ENCODE measurements around the gene KIF16B. TPM values are rescaled to one million over a fixed set of nuclear protein-coding genes. Genes with fewer than 3 reads are reported as not detected.

The KIF16B gene
- total RNA-seq, 1 experiment from 2014 or later = 4.6 TPM

DNA sequence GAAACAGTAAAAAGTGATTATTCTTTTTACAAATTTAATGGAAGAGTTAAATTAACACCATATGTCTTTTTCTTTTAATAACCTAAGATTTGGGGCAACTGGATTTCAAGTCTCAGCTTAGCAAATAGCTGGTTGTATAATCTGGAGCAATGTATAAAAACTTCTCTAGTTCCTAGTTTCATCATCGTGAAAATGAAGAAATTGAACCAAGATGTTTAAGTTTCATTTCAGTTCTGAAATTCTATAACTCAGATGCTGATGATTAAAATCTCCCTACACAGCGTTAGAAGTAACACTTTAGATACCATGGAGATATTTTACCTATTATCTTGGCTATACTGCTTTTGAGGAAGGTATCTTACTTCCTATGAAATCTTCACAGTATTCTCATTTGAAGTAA lies 252.0 kb downstream of the KIF16B start:
- H3K4me1 ChIP-seq (ENCODE audit: insufficient read depth, low read length, poor library complexity, severe bottlenecking) = no peaks in the 10 kb centered on the region
- intact Hi-C loops (cut with micrococcal nuclease; ENCODE audit: unreplicated experiment) = no loop called here
- no peaks in the 10 kb centered on the region for H3K9me3 ChIP-seq (ENCODE audit: low read depth, low read length, poor library complexity, severe bottlenecking)
- H3K27ac ChIP-seq (ENCODE audit: low read depth, low read length, poor library complexity, severe bottlenecking) = no peak overlapping the region
- DNase-seq (ENCODE audit: low spot score) = no peak
- POLR2A ChIA-PET (ENCODE audit: low non-redundant PET) = no interaction called here
- BruUV-seq (replicated peaks) = no TSS peak
- no peak overlapping the region for H3K4me3 ChIP-seq (ENCODE audit: low read depth, low read length, poor library complexity, severe bottlenecking)
- TF ChIP-seq EZH2 (IDR thresholded peaks at IDR 0.05; ENCODE audit: borderline replicate concordance, low read depth, low read length, poor library complexity, severe bottlenecking) = no peak
- TF ChIP-seq, protein P1, sequence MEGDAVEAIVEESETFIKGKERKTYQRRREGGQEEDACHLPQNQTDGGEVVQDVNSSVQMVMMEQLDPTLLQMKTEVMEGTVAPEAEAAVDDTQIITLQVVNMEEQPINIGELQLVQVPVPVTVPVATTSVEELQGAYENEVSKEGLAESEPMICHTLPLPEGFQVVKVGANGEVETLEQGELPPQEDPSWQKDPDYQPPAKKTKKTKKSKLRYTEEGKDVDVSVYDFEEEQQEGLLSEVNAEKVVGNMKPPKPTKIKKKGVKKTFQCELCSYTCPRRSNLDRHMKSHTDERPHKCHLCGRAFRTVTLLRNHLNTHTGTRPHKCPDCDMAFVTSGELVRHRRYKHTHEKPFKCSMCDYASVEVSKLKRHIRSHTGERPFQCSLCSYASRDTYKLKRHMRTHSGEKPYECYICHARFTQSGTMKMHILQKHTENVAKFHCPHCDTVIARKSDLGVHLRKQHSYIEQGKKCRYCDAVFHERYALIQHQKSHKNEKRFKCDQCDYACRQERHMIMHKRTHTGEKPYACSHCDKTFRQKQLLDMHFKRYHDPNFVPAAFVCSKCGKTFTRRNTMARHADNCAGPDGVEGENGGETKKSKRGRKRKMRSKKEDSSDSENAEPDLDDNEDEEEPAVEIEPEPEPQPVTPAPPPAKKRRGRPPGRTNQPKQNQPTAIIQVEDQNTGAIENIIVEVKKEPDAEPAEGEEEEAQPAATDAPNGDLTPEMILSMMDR (conservative IDR thresholded peaks at IDR 0.05; ENCODE audit: low read depth, low read length) = no peak
- CTCF ChIA-PET = no interaction called here
- no peaks in the 10 kb centered on the region for H3K36me3 ChIP-seq (ENCODE audit: insufficient read depth, low read length, poor library complexity, severe bottlenecking)
- no peaks in the 10 kb centered on the region for H3K27me3 ChIP-seq (replicated peaks; ENCODE audit: insufficient read depth, low read depth, low read length, poor library complexity)

DNA sequence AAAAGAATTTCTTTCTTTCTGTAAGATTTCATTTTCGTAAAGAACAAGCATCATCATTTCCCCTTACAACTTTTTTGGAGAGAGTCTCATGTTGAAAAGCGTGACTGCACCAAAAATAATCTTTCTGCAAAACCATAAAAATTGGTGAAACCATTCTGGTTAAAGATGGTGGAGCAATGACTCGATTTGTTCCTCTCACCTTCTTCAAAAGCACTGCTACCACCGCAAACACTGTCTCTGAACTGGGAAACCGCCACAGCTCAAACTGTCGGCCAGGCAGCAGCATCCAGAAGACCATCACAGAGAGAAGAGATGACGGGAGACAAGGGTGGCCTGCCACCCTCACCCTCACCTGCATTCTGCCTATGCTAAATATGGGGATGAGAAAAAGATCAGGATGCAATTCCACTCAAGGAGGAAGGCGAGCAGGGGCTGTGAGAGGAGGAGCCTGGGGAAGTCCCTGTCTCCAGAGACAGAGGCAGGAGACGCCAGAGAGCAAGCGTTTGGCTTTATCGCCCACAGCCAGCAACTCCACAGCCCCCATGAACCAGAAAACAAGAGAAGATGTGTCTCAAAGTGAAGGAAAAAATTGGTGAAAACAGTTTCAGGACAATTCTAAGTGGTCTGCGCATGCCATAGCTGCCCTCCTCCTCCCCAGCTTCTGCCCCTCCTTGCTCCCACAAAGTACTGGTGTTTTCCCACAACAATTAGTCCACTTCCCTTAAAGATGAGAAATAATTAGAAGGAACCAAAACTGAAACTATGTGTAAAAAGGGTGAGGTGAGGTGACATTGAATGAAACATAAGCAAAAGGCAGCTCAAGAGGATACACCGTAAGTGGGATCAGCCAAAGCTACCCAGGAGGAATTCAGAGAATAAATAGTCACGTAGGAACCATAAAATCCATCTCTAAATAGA lies 255.5 kb downstream of the KIF16B start:
- intact Hi-C loops (cut with micrococcal nuclease; ENCODE audit: unreplicated experiment) = no loop called here
- TF ChIP-seq, protein P1 (conservative IDR thresholded peaks at IDR 0.05; ENCODE audit: low read depth, low read length) = no peak
- no peak for TF ChIP-seq EZH2 (IDR thresholded peaks at IDR 0.05; ENCODE audit: borderline replicate concordance, low read depth, low read length, poor library complexity, severe bottlenecking)
- POLR2A ChIA-PET (ENCODE audit: low non-redundant PET) = no interaction called here
- DNase-seq (ENCODE audit: low spot score) = no peak
- BruUV-seq (replicated peaks) = no TSS peak
- Histone ChIP-seq H3K27me3 (replicated peaks; ENCODE audit: insufficient read depth, low read depth, low read length, poor library complexity) (no peaks in the 10 kb centered on the region), H3K9me3 (ENCODE audit: low read depth, low read length, poor library complexity, severe bottlenecking) (no peaks in the 10 kb centered on the region), H3K4me3 (ENCODE audit: low read depth, low read length, poor library complexity, severe bottlenecking) (no peak overlapping the region), H3K36me3 (ENCODE audit: insufficient read depth, low read length, poor library complexity, severe bottlenecking) (no peaks in the 10 kb centered on the region), H3K27ac (ENCODE audit: low read depth, low read length, poor library complexity, severe bottlenecking) (no peak overlapping the region), H3K4me1 (ENCODE audit: insufficient read depth, low read length, poor library complexity, severe bottlenecking) (no peaks in the 10 kb centered on the region)
- CTCF ChIA-PET = no interaction called here

- intact Hi-C loops (cut with micrococcal nuclease; ENCODE audit: unreplicated experiment) = no loop called here
- ChIA-PET POLR2A (ENCODE audit: low non-redundant PET) (no interaction called here), CTCF (no interaction called here)
- Histone ChIP-seq H3K27ac (ENCODE audit: low read depth, low read length, poor library complexity, severe bottlenecking) (no peak overlapping the region), H3K27me3 (replicated peaks; ENCODE audit: insufficient read depth, low read depth, low read length, poor library complexity) (no peaks in the 10 kb centered on the region), H3K36me3 (ENCODE audit: insufficient read depth, low read length, poor library complexity, severe bottlenecking) (no peaks in the 10 kb centered on the region), H3K4me1 (ENCODE audit: insufficient read depth, low read length, poor library complexity, severe bottlenecking) (no peaks in the 10 kb centered on the region), H3K4me3 (ENCODE audit: low read depth, low read length, poor library complexity, severe bottlenecking) (no peak overlapping the region), H3K9me3 (ENCODE audit: low read depth, low read length, poor library complexity, severe bottlenecking) (no peaks in the 10 kb centered on the region)
- no peak for DNase-seq (ENCODE audit: low spot score)
- BruUV-seq (replicated peaks) = no TSS peak
- no peak for TF ChIP-seq EZH2 (IDR thresholded peaks at IDR 0.05; ENCODE audit: borderline replicate concordance, low read depth, low read length, poor library complexity, severe bottlenecking)
- TF ChIP-seq, protein P1 (conservative IDR thresholded peaks at IDR 0.05; ENCODE audit: low read depth, low read length) = no peak
Measured at GRCh38 chr20:16316513-16316912, 256.7 kb downstream of the KIF16B start.
